ENCODE measurements around the gene TPO.

TPO gene

DNA sequence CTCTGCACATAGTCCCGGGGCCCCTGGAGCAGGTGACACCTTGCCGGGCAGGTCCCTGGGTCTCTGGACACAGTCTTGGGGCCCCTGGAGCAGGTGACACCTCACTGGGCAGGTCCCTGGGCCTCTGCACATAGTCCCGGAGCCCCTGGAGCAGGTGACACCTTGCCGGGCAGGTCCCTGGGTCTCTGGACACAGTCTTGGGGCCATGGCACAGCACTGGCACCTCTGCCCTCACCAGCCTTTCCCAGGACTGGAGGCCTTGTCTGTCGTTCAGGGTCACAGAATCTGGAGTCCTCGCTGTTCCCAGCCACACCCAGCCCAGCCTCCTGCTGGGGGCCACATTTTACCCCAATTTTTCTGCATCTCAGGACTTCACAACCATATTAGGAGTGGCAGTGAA lies 2.2 kb downstream of the TPO start:
- no peak for DNase-seq (ENCODE audit: low spot score)
- TF ChIP-seq, protein P1, sequence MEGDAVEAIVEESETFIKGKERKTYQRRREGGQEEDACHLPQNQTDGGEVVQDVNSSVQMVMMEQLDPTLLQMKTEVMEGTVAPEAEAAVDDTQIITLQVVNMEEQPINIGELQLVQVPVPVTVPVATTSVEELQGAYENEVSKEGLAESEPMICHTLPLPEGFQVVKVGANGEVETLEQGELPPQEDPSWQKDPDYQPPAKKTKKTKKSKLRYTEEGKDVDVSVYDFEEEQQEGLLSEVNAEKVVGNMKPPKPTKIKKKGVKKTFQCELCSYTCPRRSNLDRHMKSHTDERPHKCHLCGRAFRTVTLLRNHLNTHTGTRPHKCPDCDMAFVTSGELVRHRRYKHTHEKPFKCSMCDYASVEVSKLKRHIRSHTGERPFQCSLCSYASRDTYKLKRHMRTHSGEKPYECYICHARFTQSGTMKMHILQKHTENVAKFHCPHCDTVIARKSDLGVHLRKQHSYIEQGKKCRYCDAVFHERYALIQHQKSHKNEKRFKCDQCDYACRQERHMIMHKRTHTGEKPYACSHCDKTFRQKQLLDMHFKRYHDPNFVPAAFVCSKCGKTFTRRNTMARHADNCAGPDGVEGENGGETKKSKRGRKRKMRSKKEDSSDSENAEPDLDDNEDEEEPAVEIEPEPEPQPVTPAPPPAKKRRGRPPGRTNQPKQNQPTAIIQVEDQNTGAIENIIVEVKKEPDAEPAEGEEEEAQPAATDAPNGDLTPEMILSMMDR (IDR thresholded peaks at IDR 0.05; ENCODE audit: borderline replicate concordance, control extremely low read depth, extremely low read depth, insufficient read depth, missing control alignments) = no peak
- in situ Hi-C loops (cut with MboI; ENCODE audit: low sequenced_read_pairs, unreplicated experiment) = no loop called here

DNA sequence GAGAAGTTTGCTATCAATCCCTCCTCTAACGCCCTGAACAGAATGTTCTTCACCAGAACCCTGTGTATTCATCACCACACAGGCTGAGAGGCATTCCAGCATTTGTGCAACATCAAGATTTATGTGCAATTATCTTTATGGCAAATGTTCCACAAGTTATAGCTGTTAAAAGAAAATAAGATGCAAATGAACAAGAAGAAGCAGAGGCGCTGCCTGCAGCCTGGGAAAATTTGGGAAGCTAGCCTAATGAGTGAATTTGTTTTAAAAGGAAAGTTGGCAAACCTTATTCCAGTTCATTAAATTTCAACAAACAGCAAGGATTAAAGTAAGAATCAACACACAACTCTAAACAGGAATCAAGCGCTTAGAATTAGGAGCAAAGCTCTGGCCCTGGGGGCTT lies 5.3 kb downstream of the TPO start:
- TF ChIP-seq, protein P1 (IDR thresholded peaks at IDR 0.05; ENCODE audit: borderline replicate concordance, control extremely low read depth, extremely low read depth, insufficient read depth, missing control alignments) = no peak
- in situ Hi-C loops (cut with MboI; ENCODE audit: low sequenced_read_pairs, unreplicated experiment) = no loop called here

DNA sequence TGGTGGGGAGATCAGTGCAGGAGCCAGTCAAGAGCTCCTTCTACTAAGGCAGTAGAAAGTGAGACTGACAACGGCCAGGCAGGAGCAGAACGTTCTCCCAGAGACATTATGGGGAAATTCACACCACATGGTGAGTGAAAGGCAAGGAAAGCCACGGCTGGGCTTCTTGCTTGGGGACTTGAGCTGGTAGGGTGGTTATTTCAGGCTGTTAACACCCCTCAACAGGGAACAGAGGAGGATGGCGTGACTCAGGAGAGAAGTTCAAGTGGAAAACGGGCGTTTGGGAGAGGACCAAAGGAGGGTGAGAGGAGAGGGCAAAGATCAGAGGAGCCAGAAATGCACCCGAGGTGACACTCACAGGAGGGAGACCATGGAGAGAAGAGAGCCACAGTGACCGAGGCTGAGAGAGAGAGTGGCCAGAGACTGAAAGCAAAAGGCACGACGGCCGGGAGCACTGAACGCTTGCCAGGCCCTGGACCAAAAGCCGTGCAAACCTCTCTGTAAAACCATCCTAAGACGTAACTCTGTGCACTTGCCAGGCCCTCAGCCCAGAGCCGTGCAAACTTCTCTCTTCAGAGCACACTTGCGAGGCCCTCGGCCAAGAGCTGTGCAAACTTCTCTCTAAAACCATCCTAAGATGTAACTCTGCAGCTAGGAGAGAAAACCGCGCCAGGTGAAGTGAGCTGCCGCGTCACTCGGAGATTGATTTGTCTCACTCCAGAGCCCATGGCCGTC lies 7.7 kb downstream of the TPO start:
- TF ChIP-seq, protein P1 (IDR thresholded peaks at IDR 0.05; ENCODE audit: borderline replicate concordance, control extremely low read depth, extremely low read depth, insufficient read depth, missing control alignments) = no peak
- in situ Hi-C loops (cut with MboI; ENCODE audit: low sequenced_read_pairs, unreplicated experiment) = no loop called here
- no peak for DNase-seq (ENCODE audit: low spot score)

More for the DNA sequence above, 5.3 kb downstream of the TPO start:
- no peak for DNase-seq (ENCODE audit: low spot score)

DNA sequence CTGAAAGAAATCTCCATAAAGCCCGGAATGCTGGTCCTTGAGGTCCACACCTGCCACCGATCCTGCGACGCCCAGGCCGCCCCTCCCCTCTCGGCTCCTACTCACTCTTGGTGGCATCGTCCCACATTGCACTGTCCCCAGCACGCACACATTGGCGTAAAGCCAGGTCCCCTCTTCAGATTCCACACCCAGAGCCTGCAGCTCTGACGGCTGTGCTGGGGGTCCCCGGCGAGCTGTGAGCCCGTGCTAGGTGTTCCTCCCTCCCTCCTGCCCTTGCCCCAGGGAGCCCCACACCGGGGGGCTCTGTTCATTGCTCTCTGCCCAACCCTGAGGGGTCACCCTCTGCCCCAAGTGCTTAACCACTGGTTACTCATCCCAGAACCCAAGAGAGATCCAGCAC lies 8.5 kb downstream of the TPO start:
- in situ Hi-C loops (cut with MboI; ENCODE audit: low sequenced_read_pairs, unreplicated experiment) = no loop called here

DNA sequence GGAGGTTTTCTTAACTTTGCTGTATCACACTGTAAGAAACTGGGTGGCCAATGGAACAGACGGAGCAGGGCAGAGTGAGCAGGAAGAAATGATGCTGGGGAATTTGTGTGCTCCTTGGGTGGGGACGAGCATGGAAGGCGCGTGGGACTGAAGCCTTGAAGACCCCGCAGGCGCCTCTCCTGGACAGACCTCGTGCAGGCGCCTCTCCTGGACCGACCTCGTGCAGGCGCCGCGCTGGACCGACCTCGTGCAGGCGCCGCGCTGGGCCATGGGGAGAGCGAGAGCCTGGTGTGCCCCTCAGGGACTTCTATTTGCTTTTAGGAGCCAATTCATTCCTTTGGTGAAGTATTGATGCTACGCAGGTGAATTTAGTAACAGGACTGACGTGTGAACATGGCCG lies 8.9 kb downstream of the TPO start:
- TF ChIP-seq, protein P1 (IDR thresholded peaks at IDR 0.05; ENCODE audit: borderline replicate concordance, control extremely low read depth, extremely low read depth, insufficient read depth, missing control alignments) = no peak
- no peak for DNase-seq (ENCODE audit: low spot score)
- in situ Hi-C loops (cut with MboI; ENCODE audit: low sequenced_read_pairs, unreplicated experiment) = no loop called here

More for the DNA sequence above, 8.5 kb downstream of the TPO start:
- TF ChIP-seq, protein P1 (IDR thresholded peaks at IDR 0.05; ENCODE audit: borderline replicate concordance, control extremely low read depth, extremely low read depth, insufficient read depth, missing control alignments) = no peak
- no peak for DNase-seq (ENCODE audit: low spot score)

DNA sequence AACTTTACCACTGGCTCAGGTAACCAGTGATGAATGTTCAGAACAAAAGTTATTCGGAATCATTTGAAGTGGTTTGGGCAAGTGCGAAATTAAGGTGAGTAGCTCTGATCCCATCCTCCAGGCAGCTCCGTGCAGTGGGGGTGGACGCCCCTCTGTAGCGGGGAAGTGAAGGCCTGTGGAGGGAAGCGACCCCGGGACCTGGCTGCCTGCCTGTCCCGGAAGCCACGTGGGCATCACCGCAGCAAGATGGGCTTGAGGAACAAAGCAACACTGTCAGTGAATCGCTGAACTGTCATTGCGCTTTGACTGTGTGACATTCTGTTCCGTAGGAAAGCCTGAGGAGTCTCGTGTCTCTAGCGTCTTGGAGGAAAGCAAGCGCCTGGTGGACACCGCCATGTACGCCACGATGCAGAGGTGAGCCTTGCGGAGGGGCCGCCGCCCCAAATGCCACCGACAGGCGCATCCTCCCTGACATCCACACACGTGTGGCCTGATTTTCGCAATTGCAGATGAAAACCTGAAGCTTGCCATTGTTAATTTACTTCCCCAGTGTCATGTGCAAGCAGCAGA lies 9.5 kb downstream of the TPO start:
- no peak for DNase-seq (ENCODE audit: low spot score)
- in situ Hi-C loops (cut with MboI; ENCODE audit: low sequenced_read_pairs, unreplicated experiment) = no loop called here
- TF ChIP-seq, protein P1 (IDR thresholded peaks at IDR 0.05; ENCODE audit: borderline replicate concordance, control extremely low read depth, extremely low read depth, insufficient read depth, missing control alignments) = no peak

All from GM13976 (cell line).